A673 (cell line): ENCODE measurements around the gene GRHL3.

ENCODE experiments used
- CTCF ChIP-seq: fragments of 300-800, 200-600 bp; sonication (generic); conservative IDR thresholded peaks from 2 replicates; pipeline ENCODE4 v1.5.1; 2017; ENCODE audit warnings: low read depth, mild to moderate bottlenecking, antibody characterized with exemption, low read length, moderate library complexity, mixed read lengths
- EZH2 ChIP-seq: fragments of 200-600 bp; sonication (generic); IDR thresholded peaks from 2 replicates; pipeline ENCODE4 v1.6.1; 2017; ENCODE audit warnings: borderline replicate concordance, low read depth, mild to moderate bottlenecking, mixed read lengths, antibody characterized with exemption, low read length; ENCODE audit not compliant: poor library complexity, severe bottlenecking

GRCh38 chr1:24275510-24275909 lies 43.6 kb upstream of the GRHL3 start:
- TF ChIP-seq CTCF = no peak
- TF ChIP-seq EZH2 = no peak
